H9 (cell line): ENCODE data around the gene TNRC6C. TPM values are rescaled to one million over a fixed set of nuclear protein-coding genes. Genes with fewer than 3 reads are reported as not detected.

Source experiments
- DNase-seq: peaks from one replicate; pipeline ENCODE4 v3.0.0-alpha.2; 2017
- H2AFZ ChIP-seq: one replicate; pipeline ENCODE4 v1.6.1; 2013; ENCODE audit warnings: mild to moderate bottlenecking, low read length, control low read depth, moderate library complexity
- H2AK5ac ChIP-seq: 2 replicates; pipeline ENCODE4 v1.6.1; 2013; ENCODE audit warnings: low read length, control low read depth, mixed read lengths; ENCODE audit not compliant: insufficient read length
- H2BK120ac ChIP-seq: one replicate; pipeline ENCODE4 v1.6.1; 2013; ENCODE audit warnings: low read depth, mild to moderate bottlenecking, low read length, control low read depth, inconsistent platforms; ENCODE audit not compliant: poor library complexity, severe bottlenecking
- H2BK12ac ChIP-seq: 2 replicates; pipeline ENCODE4 v1.6.1; 2013; ENCODE audit warnings: low read length, control low read depth, mixed read lengths, low read depth; ENCODE audit not compliant: insufficient read length
- H2BK15ac ChIP-seq: 2 replicates; pipeline ENCODE4 v1.6.1; 2013; ENCODE audit warnings: low read depth, low read length, control low read depth
- H2BK20ac ChIP-seq: one replicate; pipeline ENCODE4 v1.6.1; 2013; ENCODE audit warnings: low read depth, mild to moderate bottlenecking, low read length, control low read depth, inconsistent platforms; ENCODE audit not compliant: poor library complexity, severe bottlenecking
- H2BK5ac ChIP-seq: 2 replicates; pipeline ENCODE4 v1.6.1; 2013; ENCODE audit warnings: low read length, control low read depth, mixed read lengths; ENCODE audit not compliant: insufficient read length
- H3K14ac ChIP-seq: 2 replicates; pipeline ENCODE4 v1.6.1; 2013; ENCODE audit warnings: low read length, control low read depth; ENCODE audit not compliant: insufficient read depth
- H3K18ac ChIP-seq: 2 replicates; pipeline ENCODE4 v1.6.1; 2013; ENCODE audit warnings: low read depth, mild to moderate bottlenecking, mixed read lengths, low read length, control low read depth; ENCODE audit not compliant: insufficient read length
- H3K23ac ChIP-seq: 2 replicates; pipeline ENCODE4 v1.6.1; 2013; ENCODE audit warnings: low read length, control low read depth, mixed read lengths, low read depth; ENCODE audit not compliant: insufficient read length
- H3K23me2 ChIP-seq: 2 replicates; pipeline ENCODE4 v1.6.1; 2013; ENCODE audit warnings: low read depth, mild to moderate bottlenecking, mixed read lengths, low read length, control low read depth; ENCODE audit not compliant: insufficient read length, poor library complexity, severe bottlenecking
- H3K27ac ChIP-seq: 2 replicates; pipeline ENCODE4 v1.5.1; 2013; ENCODE audit warnings: low read length, control low read depth, mixed read lengths, low read depth; ENCODE audit not compliant: insufficient read length
- H3K27me3 ChIP-seq: 2 replicates; pipeline ENCODE4 v1.6.1; 2013; ENCODE audit warnings: low read length, control low read depth, inconsistent platforms; ENCODE audit not compliant: insufficient read depth
- H3K4ac ChIP-seq: 2 replicates; pipeline ENCODE4 v1.6.1; 2013; ENCODE audit warnings: low read depth, mild to moderate bottlenecking, control low read depth, inconsistent platforms, low read length, moderate library complexity
- H3K4me1 ChIP-seq: 2 replicates; pipeline ENCODE4 v1.6.1; 2013; ENCODE audit warnings: low read length, control low read depth, inconsistent platforms; ENCODE audit not compliant: insufficient read depth
- H3K4me2 ChIP-seq: 2 replicates; pipeline ENCODE4 v1.6.1; 2013; ENCODE audit warnings: low read length, control low read depth, mixed read lengths; ENCODE audit not compliant: insufficient read length, insufficient read depth
- H3K56ac ChIP-seq: 2 replicates; pipeline ENCODE4 v1.6.1; 2013; ENCODE audit warnings: low read depth, mild to moderate bottlenecking, mixed read lengths, low read length, control low read depth; ENCODE audit not compliant: insufficient read length
- H3K79me1 ChIP-seq: 2 replicates; pipeline ENCODE4 v1.6.1; 2013; ENCODE audit warnings: low read depth, mild to moderate bottlenecking, moderate library complexity, low read length, control low read depth, inconsistent platforms; ENCODE audit not compliant: insufficient read depth, poor library complexity, severe bottlenecking
- H3K79me2 ChIP-seq: 2 replicates; pipeline ENCODE4 v1.6.1; 2013; ENCODE audit warnings: low read length, control low read depth, inconsistent platforms; ENCODE audit not compliant: insufficient read depth
- H3K9ac ChIP-seq: 2 replicates; pipeline ENCODE4 v1.6.1; 2013; ENCODE audit warnings: low read length, control low read depth, mixed read lengths; ENCODE audit not compliant: insufficient read length; ENCODE audit errors: extremely low read depth
- H3K9me3 ChIP-seq: one replicate; pipeline ENCODE4 v1.6.1; 2013; ENCODE audit warnings: low read depth, low read length, inconsistent platforms; ENCODE audit not compliant: control insufficient read depth
- H3T11ph ChIP-seq: one replicate; pipeline ENCODE4 v1.6.1; 2013; ENCODE audit warnings: mild to moderate bottlenecking, low read length, control low read depth, inconsistent platforms
- H4K20me1 ChIP-seq: one replicate; pipeline ENCODE4 v1.6.1; 2013; ENCODE audit not compliant: control insufficient read depth, insufficient read length, insufficient read depth
- H4K5ac ChIP-seq: 2 replicates; pipeline ENCODE4 v1.6.1; 2013; ENCODE audit warnings: low read depth, mild to moderate bottlenecking, mixed read lengths, low read length, control low read depth; ENCODE audit not compliant: insufficient read length
- H4K8ac ChIP-seq: replicated peaks from 2 replicates; pipeline ENCODE4 v1.6.1; 2013; ENCODE audit warnings: low read length, control low read depth, mixed read lengths, low read depth; ENCODE audit not compliant: insufficient read length
- H4K91ac ChIP-seq: 2 replicates; pipeline ENCODE4 v1.6.1; 2013; ENCODE audit warnings: low read depth, mild to moderate bottlenecking, moderate library complexity, mixed read lengths, low read length, control low read depth; ENCODE audit not compliant: insufficient read length
- H3K27ac Mint-ChIP-seq, 3 experiments: 2 replicates in 2 of 3; 3 replicates in 1 of 3; pipeline ENCODE4 v1.8.0; 2020 to 2021; ENCODE audit warnings: mixed read lengths in 3 of 3, mild to moderate bottlenecking in 1 of 3, moderate library complexity in 1 of 3
- H3K27me3 Mint-ChIP-seq: 2 replicates; pipeline ENCODE4 v1.8.0; 2021; ENCODE audit warnings: low read depth, mild to moderate bottlenecking, moderate library complexity, mixed read lengths
- H3K36me3 Mint-ChIP-seq, 3 experiments: 2 replicates in 2 of 3; 3 replicates in 1 of 3; pipeline ENCODE4 v1.8.0; 2020 to 2021; ENCODE audit warnings: low read depth in 3 of 3, mixed read lengths in 3 of 3; ENCODE audit not compliant: insufficient read depth in 1 of 3
- H3K4me1 Mint-ChIP-seq, 2 experiments: 2 replicates each; pipeline ENCODE4 v1.8.0; 2020; ENCODE audit warnings: mixed read lengths in 2 of 2
- H3K4me3 Mint-ChIP-seq, 2 experiments: 2 replicates in 1 of 2; 3 replicates in 1 of 2; pipeline ENCODE4 v1.8.0; 2020 to 2021; ENCODE audit warnings: mild to moderate bottlenecking in 2 of 2, mixed read lengths in 2 of 2, moderate library complexity in 1 of 2
- H3K9me3 Mint-ChIP-seq, 2 experiments: 2 replicates in 1 of 2; 3 replicates in 1 of 2; pipeline ENCODE4 v1.8.0; 2020; ENCODE audit warnings: mild to moderate bottlenecking in 2 of 2, mixed read lengths in 2 of 2, moderate library complexity in 1 of 2
- WGBS: extraction: QIAGEN DNeasy Blood & Tissue Kit; methylation state at CpG from one replicate; pipeline ENCODE4 v1.1.7; 2013; ENCODE audit warnings: missing lambda C conversion rate, low lambda C conversion rate, mixed read lengths; ENCODE audit not compliant: insufficient read length; ENCODE audit errors: extremely low coverage; 5-methylcytosine and 5-hydroxymethylcytosine counted together
- total RNA-seq: library from RNA; stranded (reverse); gene quantifications from 2 replicates; pipeline ENCODE4 v1.2.1, GENCODE V29; 2021
- TF ChIP-seq, protein P1 (sequence below): fragments of 200-600 bp; sonication (generic); conservative IDR thresholded peaks from 3 replicates; pipeline ENCODE4 v1.8.0; 2021; ENCODE audit warnings: antibody characterized with exemption, mild to moderate bottlenecking

Gene TNRC6C
- total RNA-seq, 1 experiment from 2014 or later = 24.7 TPM

DNA sequence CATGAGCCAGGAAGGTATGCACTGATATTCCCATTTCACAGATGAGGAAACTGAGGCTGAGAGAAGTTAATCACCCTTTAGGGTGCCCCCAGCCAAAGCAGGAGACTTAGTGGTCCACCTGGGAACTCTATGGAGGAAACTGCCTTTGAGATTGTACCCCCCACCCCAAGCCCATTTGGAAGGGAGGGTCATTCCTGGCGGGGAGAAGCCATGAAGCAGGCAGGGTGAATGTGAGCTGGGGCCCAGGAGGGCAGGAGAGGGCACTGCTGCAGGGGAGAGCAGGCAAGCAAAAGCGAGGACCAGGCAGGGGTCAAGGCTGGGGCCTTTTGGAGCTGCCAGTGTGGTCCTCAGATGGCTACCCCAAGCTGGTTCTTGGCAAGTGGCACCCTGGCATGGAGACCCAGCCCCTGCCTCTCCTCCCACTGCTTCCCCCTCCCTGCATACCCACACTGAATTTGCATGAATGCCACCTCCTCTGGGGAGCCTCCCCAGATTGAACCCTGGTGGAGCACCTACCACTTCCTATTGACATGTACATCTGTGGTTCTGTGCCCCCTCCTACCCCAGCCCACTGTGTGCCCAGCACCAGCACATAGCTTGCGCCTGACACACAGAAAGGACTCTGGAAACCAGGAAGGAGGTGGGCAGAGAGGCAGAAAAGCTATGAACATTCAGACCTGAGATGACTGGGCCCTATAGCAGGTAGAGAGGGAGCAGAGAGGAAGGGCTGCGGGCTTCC lies 171.0 kb downstream of the TNRC6C start:
- TF ChIP-seq, protein P1, sequence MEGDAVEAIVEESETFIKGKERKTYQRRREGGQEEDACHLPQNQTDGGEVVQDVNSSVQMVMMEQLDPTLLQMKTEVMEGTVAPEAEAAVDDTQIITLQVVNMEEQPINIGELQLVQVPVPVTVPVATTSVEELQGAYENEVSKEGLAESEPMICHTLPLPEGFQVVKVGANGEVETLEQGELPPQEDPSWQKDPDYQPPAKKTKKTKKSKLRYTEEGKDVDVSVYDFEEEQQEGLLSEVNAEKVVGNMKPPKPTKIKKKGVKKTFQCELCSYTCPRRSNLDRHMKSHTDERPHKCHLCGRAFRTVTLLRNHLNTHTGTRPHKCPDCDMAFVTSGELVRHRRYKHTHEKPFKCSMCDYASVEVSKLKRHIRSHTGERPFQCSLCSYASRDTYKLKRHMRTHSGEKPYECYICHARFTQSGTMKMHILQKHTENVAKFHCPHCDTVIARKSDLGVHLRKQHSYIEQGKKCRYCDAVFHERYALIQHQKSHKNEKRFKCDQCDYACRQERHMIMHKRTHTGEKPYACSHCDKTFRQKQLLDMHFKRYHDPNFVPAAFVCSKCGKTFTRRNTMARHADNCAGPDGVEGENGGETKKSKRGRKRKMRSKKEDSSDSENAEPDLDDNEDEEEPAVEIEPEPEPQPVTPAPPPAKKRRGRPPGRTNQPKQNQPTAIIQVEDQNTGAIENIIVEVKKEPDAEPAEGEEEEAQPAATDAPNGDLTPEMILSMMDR = no peak
- no peak overlapping the region for H3K56ac ChIP-seq
- H2AK5ac ChIP-seq = no peak overlapping the region
- peaks cover 28 to 29% of the 10 kb centered on the region in 2 experiments for H3K4me1 Mint-ChIP-seq
- H3K9me3 Mint-ChIP-seq = no peaks in the 10 kb centered on the region; a peak in 2 of 5 replicates
- H2BK20ac ChIP-seq = no peak overlapping the region
- H3K14ac ChIP-seq = no peak overlapping the region
- no peak overlapping the region for H3K9ac ChIP-seq
- H3K27me3 ChIP-seq = no peaks in the 10 kb centered on the region; the same call in 1 of the 2 replicates
- H3T11ph ChIP-seq = no peak overlapping the region
- peaks cover 19% of the 10 kb centered on the region for H3K23me2 ChIP-seq
- H4K8ac ChIP-seq = no peak overlapping the region
- no peak overlapping the region for H2BK5ac ChIP-seq
- no peak overlapping the region for H2BK120ac ChIP-seq
- H3K4ac ChIP-seq = no peak overlapping the region
- H2AFZ ChIP-seq = no peak overlapping the region
- no peak overlapping the region for H2BK15ac ChIP-seq
- H3K36me3 Mint-ChIP-seq = no peaks in the 10 kb centered on the region; a peak in 1 of 7 replicates
- no peak overlapping the region for H4K5ac ChIP-seq
- WGBS = no CpG with 5 or more reads among the region's 4 CpGs
- DNase-seq = no peak
- no peak overlapping the region for H3K23ac ChIP-seq
- no peak overlapping the region for H3K18ac ChIP-seq
- H3K79me2 ChIP-seq = no peaks in the 10 kb centered on the region; the same call in 1 of the 2 replicates
- H3K4me1 ChIP-seq = peaks cover 14% of the 10 kb centered on the region; the same call in 1 of the 2 replicates
- H3K4me3 Mint-ChIP-seq = peak overlapping the region; percentile 68 to 87
- H3K9me3 ChIP-seq = no peaks in the 10 kb centered on the region
- H3K27me3 Mint-ChIP-seq = peaks cover 21% of the 10 kb centered on the region
- H3K79me1 ChIP-seq = no peaks in the 10 kb centered on the region
- no peak overlapping the region for H2BK12ac ChIP-seq
- H3K27ac ChIP-seq = no peak overlapping the region
- H3K27ac Mint-ChIP-seq = peak overlapping the region in 1 of 3 experiments; percentile 75; a peak in 1 of 7 replicates
- no peak overlapping the region for H4K91ac ChIP-seq
- H4K20me1 ChIP-seq = no peaks in the 10 kb centered on the region
- peak overlapping the region; percentile 64 for H3K4me2 ChIP-seq
